Measurements from ENCODE around the gene MANEA. TPM values are rescaled to one million over a fixed set of nuclear protein-coding genes. Genes with fewer than 3 reads are reported as not detected.

The MANEA gene
- polyA plus RNA-seq, 2 of the 4 experiments (the other 2 are of a cell fraction): 4.0 to 13.3 TPM

- DNase-seq (ENCODE audit: low read depth in 1 of 2, low spot score in 1 of 2): no peak
- Histone ChIP-seq H3K27ac (no peak overlapping the region), H3K4me1 (no peaks in the 10 kb centered on the region), H3K4me2 (no peak overlapping the region), H3K9me3 (no peaks in the 10 kb centered on the region), H3K4me3 (no peak overlapping the region)
- ChIA-PET CTCF (interaction anchor here (1.2 kb wide), 1 partner anchor 11 kb away, joined by 3 read pairs; no protein-coding TSS in a partner anchor), POLR2A (no interaction called here)
- 67% methylated on average over 1 of the region's 1 CpG for WGBS (ENCODE audit: missing lambda C conversion rate)
- no peak for ATAC-seq
- TF ChIP-seq GATA3 (IDR thresholded peaks at IDR 0.05; ENCODE audit: borderline replicate concordance) (no peak), SMC3 (IDR thresholded peaks at IDR 0.05) (no peak), TP53 (CRISPR knock-in tag; IDR thresholded peaks at IDR 0.05) (no peak)
- no peak for FAIRE-seq
These were observed 72.1 kb downstream of the MANEA start for GRCh38 chr6:95649451-95649850.

GRCh38 chr6:95654176-95654575 is 76.8 kb downstream of the MANEA start:
- Histone ChIP-seq H3K9me3 (no peaks in the 10 kb centered on the region), H3K27ac (no peak overlapping the region), H3K4me2 (no peak overlapping the region), H3K4me3 (no peak overlapping the region), H3K4me1 (no peaks in the 10 kb centered on the region)
- TF ChIP-seq, protein P1, sequence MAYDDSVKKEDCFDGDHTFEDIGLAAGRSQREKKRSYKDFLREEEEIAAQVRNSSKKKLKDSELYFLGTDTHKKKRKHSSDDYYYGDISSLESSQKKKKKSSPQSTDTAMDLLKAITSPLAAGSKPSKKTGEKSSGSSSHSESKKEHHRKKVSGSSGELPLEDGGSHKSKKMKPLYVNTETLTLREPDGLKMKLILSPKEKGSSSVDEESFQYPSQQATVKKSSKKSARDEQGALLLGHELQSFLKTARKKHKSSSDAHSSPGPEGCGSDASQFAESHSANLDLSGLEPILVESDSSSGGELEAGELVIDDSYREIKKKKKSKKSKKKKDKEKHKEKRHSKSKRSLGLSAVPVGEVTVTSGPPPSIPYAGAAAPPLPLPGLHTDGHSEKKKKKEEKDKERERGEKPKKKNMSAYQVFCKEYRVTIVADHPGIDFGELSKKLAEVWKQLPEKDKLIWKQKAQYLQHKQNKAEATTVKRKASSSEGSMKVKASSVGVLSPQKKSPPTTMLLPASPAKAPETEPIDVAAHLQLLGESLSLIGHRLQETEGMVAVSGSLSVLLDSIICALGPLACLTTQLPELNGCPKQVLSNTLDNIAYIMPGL (CRISPR knock-in tag; IDR thresholded peaks at IDR 0.05; ENCODE audit: borderline replicate concordance): no peak
- TF ChIP-seq MAFK (IDR thresholded peaks at IDR 0.05; ENCODE audit: partially characterized antibody) (peak; percentile 87), HOXB13 (CRISPR knock-in tag; IDR thresholded peaks at IDR 0.05; ENCODE audit: low read depth) (no peak)
- ChIA-PET POLR2A (no interaction called here), CTCF (no interaction called here)
- ATAC-seq (no peak), DNase-seq (ENCODE audit: low read depth in 1 of 2, low spot score in 1 of 2) (no peak), FAIRE-seq (no peak)

GRCh38 chr6:95658886-95659285 is 81.6 kb downstream of the MANEA start:
- 7% methylated on average over 2 of the region's 2 CpGs for WGBS (ENCODE audit: missing lambda C conversion rate)
- Histone ChIP-seq H3K4me1 (no peaks in the 10 kb centered on the region), H3K4me2 (no peak overlapping the region), H3K4me3 (no peak overlapping the region), H3K27ac (no peak overlapping the region), H3K9me3 (no peaks in the 10 kb centered on the region)
- no peak for FAIRE-seq
- TF ChIP-seq CBX8 (IDR thresholded peaks at IDR 0.05) (no peak), ZNF302 (CRISPR knock-in tag; IDR thresholded peaks at IDR 0.05) (no peak), KDM5A (IDR thresholded peaks at IDR 0.05) (no peak), ELK1 (IDR thresholded peaks at IDR 0.05; ENCODE audit: low read depth, low read length) (no peak), REST (IDR thresholded peaks at IDR 0.05) (no peak), FOSL2 (IDR thresholded peaks at IDR 0.05) (no peak), FOSL2 (CRISPR knock-in tag; IDR thresholded peaks at IDR 0.05) (no peak), SMC3 (IDR thresholded peaks at IDR 0.05) (no peak), FOXS1 (CRISPR knock-in tag; IDR thresholded peaks at IDR 0.05) (no peak), TFCP2L1 (CRISPR knock-in tag; IDR thresholded peaks at IDR 0.05) (no peak), PHF8 (IDR thresholded peaks at IDR 0.05; ENCODE audit: borderline replicate concordance, low read depth) (no peak), GATA3 (IDR thresholded peaks at IDR 0.05; ENCODE audit: borderline replicate concordance) (no peak), HOXB13 (CRISPR knock-in tag; IDR thresholded peaks at IDR 0.05; ENCODE audit: low read depth) (no peak), NR3C1 (IDR thresholded peaks at IDR 0.05) (no peak), ZSCAN20 (CRISPR knock-in tag; IDR thresholded peaks at IDR 0.05) (no peak), MAZ (IDR thresholded peaks at IDR 0.05; ENCODE audit: borderline replicate concordance, low read depth, low read length) (no peak), RARB (CRISPR knock-in tag; IDR thresholded peaks at IDR 0.05) (no peak), MAFK (IDR thresholded peaks at IDR 0.05; ENCODE audit: partially characterized antibody) (no peak), ESRRA (IDR thresholded peaks at IDR 0.05; ENCODE audit: borderline replicate concordance, low read length) (no peak)
- ChIA-PET CTCF (no interaction called here), POLR2A (no interaction called here)
- ATAC-seq: no peak
- no peak for DNase-seq (ENCODE audit: low read depth in 1 of 2, low spot score in 1 of 2)
